ENCODE data around the gene ACVR1C.
A peak's percentile ranks its signal among the peaks of the same experiment; 100 is the strongest.

The ACVR1C gene

DNA sequence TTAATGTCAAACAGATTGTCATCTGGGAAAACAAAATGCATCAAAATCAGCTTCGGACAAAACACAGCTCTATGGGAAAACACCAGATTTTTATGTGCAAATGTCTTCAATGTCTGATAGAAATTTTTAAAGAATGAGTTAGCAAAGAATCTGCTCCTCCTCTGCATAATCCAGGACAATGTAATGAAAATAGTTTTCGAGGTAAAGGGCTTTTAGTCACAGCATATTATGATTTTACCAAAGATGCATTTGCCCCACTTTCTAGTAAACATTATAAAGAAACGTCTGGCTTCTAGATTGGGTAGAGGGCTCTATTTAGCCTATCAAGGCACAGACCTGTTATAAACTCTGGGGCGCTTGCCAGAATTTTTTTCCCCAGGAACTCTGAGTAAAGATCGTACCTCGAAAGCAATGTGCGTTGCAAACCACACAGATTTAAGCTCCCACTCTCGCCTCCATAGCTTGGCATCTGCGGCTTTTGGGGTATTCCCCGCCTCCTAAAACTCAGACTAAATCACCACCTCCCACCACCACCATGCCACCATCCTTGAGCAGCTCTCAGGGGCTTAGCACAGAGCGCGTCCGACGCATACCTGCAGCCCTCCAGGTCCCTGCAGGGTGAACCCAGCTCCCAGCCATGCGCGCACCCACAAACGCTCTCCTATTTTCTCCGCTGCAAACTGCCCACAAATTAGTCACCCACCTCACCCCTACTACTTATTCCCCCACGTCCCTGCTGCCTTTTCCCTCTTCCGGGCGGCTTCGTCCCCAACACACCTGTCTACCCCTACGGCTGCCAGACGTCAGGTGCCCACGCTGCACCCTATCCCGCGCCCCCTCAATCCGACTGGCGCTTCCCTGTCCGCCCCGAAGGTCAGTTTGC is 829 bp downstream of the ACVR1C start:
- peak overlapping the region; percentile 38 for H3K4me3 ChIP-seq (ENCODE audit: low read length, poor library complexity, severe bottlenecking)
- no peaks in the 10 kb centered on the region for H3K9me3 ChIP-seq (ENCODE audit: insufficient read depth, low read depth, low read length)
- TF ChIP-seq EZH2phosphoT487 (IDR thresholded peaks at IDR 0.05; ENCODE audit: borderline replicate concordance) = no peak
- TF ChIP-seq, protein P1, sequence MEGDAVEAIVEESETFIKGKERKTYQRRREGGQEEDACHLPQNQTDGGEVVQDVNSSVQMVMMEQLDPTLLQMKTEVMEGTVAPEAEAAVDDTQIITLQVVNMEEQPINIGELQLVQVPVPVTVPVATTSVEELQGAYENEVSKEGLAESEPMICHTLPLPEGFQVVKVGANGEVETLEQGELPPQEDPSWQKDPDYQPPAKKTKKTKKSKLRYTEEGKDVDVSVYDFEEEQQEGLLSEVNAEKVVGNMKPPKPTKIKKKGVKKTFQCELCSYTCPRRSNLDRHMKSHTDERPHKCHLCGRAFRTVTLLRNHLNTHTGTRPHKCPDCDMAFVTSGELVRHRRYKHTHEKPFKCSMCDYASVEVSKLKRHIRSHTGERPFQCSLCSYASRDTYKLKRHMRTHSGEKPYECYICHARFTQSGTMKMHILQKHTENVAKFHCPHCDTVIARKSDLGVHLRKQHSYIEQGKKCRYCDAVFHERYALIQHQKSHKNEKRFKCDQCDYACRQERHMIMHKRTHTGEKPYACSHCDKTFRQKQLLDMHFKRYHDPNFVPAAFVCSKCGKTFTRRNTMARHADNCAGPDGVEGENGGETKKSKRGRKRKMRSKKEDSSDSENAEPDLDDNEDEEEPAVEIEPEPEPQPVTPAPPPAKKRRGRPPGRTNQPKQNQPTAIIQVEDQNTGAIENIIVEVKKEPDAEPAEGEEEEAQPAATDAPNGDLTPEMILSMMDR (conservative IDR thresholded peaks at IDR 0.05; ENCODE audit: low read length) = no peak
- no peaks in the 10 kb centered on the region for H3K27me3 ChIP-seq (ENCODE audit: insufficient read depth, low read length, poor library complexity, severe bottlenecking)
- peak overlapping the region; percentile 42 for H3K4me2 ChIP-seq (ENCODE audit: low read depth, low read length, poor library complexity, severe bottlenecking)
- no peaks in the 10 kb centered on the region for H3K9me2 ChIP-seq (replicated peaks; ENCODE audit: low read depth, low read length)
- no peaks in the 10 kb centered on the region for H3K36me3 ChIP-seq (ENCODE audit: insufficient read depth, low read length)
- no peak overlapping the region for H3K9ac ChIP-seq (ENCODE audit: low read depth, low read length, poor library complexity, severe bottlenecking)
- H3K79me2 ChIP-seq (ENCODE audit: insufficient read depth, low read length) = no peaks in the 10 kb centered on the region
- no peaks in the 10 kb centered on the region for H3F3A ChIP-seq (ENCODE audit: low read depth)
- no peak overlapping the region for H2AFZ ChIP-seq (ENCODE audit: low read length)
- H3K4me1 ChIP-seq (ENCODE audit: insufficient read depth, low read length, poor library complexity, severe bottlenecking) = no peaks in the 10 kb centered on the region
- H4K20me1 ChIP-seq (ENCODE audit: insufficient read depth, low read length, poor library complexity, severe bottlenecking) = no peaks in the 10 kb centered on the region

- Histone ChIP-seq H3K9me2 (replicated peaks; ENCODE audit: low read depth, low read length) (no peaks in the 10 kb centered on the region), H3K36me3 (ENCODE audit: insufficient read depth, low read length) (no peaks in the 10 kb centered on the region), H3K4me1 (ENCODE audit: insufficient read depth, low read length, poor library complexity, severe bottlenecking) (no peaks in the 10 kb centered on the region), H2AFZ (ENCODE audit: low read length) (peak overlapping the region; percentile 75), H3F3A (ENCODE audit: low read depth) (no peaks in the 10 kb centered on the region), H4K20me1 (ENCODE audit: insufficient read depth, low read length, poor library complexity, severe bottlenecking) (no peaks in the 10 kb centered on the region), H3K4me2 (ENCODE audit: low read depth, low read length, poor library complexity, severe bottlenecking) (peak overlapping the region; percentile 45), H3K4me3 (ENCODE audit: low read length, poor library complexity, severe bottlenecking) (peak overlapping the region; percentile 36), H3K9ac (ENCODE audit: low read depth, low read length, poor library complexity, severe bottlenecking) (no peak overlapping the region), H3K79me2 (ENCODE audit: insufficient read depth, low read length) (no peaks in the 10 kb centered on the region), H3K9me3 (ENCODE audit: insufficient read depth, low read depth, low read length) (no peaks in the 10 kb centered on the region), H3K27me3 (ENCODE audit: insufficient read depth, low read length, poor library complexity, severe bottlenecking) (no peaks in the 10 kb centered on the region)
- TF ChIP-seq, protein P1 (conservative IDR thresholded peaks at IDR 0.05; ENCODE audit: low read length) = no peak
- TF ChIP-seq EZH2phosphoT487 (IDR thresholded peaks at IDR 0.05; ENCODE audit: borderline replicate concordance) = no peak
Observed at GRCh38 chr2:157625296-157625695, 3.4 kb downstream of the ACVR1C start.

DNA sequence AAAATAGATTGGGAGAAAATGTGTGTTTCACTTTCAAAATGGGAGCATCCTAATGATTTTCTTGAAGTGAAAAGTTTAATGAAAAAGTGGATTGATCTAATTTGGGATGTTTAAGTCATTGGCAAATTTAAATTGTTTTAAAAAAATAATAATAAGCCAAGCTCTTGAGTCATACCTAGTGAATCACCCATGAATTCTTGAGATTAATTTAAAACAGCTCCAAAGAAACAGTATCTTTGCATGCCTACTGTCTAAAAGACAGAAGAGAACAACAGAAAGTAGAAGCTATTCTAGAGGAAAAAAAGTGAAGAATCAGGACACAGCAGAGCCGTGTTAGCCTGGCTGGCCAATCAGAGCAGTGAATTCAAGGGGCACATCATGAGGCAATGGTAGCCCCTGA is 7.7 kb downstream of the ACVR1C start:
- Histone ChIP-seq H3F3A (ENCODE audit: low read depth) (no peaks in the 10 kb centered on the region), H3K79me2 (ENCODE audit: insufficient read depth, low read length) (no peaks in the 10 kb centered on the region), H2AFZ (ENCODE audit: low read length) (no peak overlapping the region), H3K4me1 (ENCODE audit: insufficient read depth, low read length, poor library complexity, severe bottlenecking) (no peaks in the 10 kb centered on the region), H3K4me3 (ENCODE audit: low read length, poor library complexity, severe bottlenecking) (no peak overlapping the region), H3K4me2 (ENCODE audit: low read depth, low read length, poor library complexity, severe bottlenecking) (no peak overlapping the region), H3K36me3 (ENCODE audit: insufficient read depth, low read length) (no peaks in the 10 kb centered on the region), H3K27me3 (ENCODE audit: insufficient read depth, low read length, poor library complexity, severe bottlenecking) (no peaks in the 10 kb centered on the region), H4K20me1 (ENCODE audit: insufficient read depth, low read length, poor library complexity, severe bottlenecking) (no peaks in the 10 kb centered on the region), H3K9me3 (ENCODE audit: insufficient read depth, low read depth, low read length) (no peaks in the 10 kb centered on the region), H3K9me2 (replicated peaks; ENCODE audit: low read depth, low read length) (no peaks in the 10 kb centered on the region), H3K9ac (ENCODE audit: low read depth, low read length, poor library complexity, severe bottlenecking) (no peak overlapping the region)
- TF ChIP-seq, protein P1 (conservative IDR thresholded peaks at IDR 0.05; ENCODE audit: low read length) = no peak
- TF ChIP-seq EZH2phosphoT487 (IDR thresholded peaks at IDR 0.05; ENCODE audit: borderline replicate concordance) = no peak

Data from Loucy (cell line).